HEK293 (cell line): ENCODE results near the gene NHS.
A peak's percentile ranks its signal among the peaks of the same experiment; 100 is the strongest.

ENCODE experiments used
- CTCF ChIA-PET: fragments of 350-600 bp; formaldehyde crosslinking; extraction: SDS; loops from one replicate; lab custom pipeline; 2021; ENCODE audit warnings: antibody characterized with exemption; lab: Yijun Ruan, JAX
- POLR2A ChIA-PET: fragments of 300-600 bp; formaldehyde crosslinking; extraction: SDS; loops from one replicate; lab custom pipeline; 2020; ENCODE audit warnings: antibody characterized with exemption, inconsistent platforms; lab: Yijun Ruan, JAX
- H3K27ac ChIP-seq: fragments of 200-500 bp; sonication (Bioruptor generic); 2 replicates; pipeline ENCODE4 v1.5.1; 2014; ENCODE audit warnings: low read depth, low read length, control low read depth, inconsistent platforms; ENCODE audit errors: extremely low read depth
- H3K36me3 ChIP-seq, 2 experiments: fragments of 200-500 bp in 1 of 2; sonication (Bioruptor generic) in 1 of 2; 1 replicate in 1 of 2; 2 replicates in 1 of 2; pipeline ENCODE4 v1.5.1; 2014 to 2017; ENCODE audit warnings: inconsistent platforms in 2 of 2, low read length in 2 of 2; ENCODE audit not compliant: control insufficient read depth in 2 of 2, insufficient read depth in 1 of 2
- H3K4me1 ChIP-seq: fragments of 200-500 bp; sonication (Bioruptor generic); 2 replicates; pipeline ENCODE4 v1.5.1; 2014; ENCODE audit warnings: mild to moderate bottlenecking, low read length, inconsistent platforms; ENCODE audit not compliant: control insufficient read depth, insufficient read depth
- H3K4me3 ChIP-seq: 2 replicates; pipeline ENCODE4 v1.5.1; 2011; ENCODE audit warnings: low read depth, mild to moderate bottlenecking, control low read depth, low read length, moderate library complexity
- H3K9me3 ChIP-seq: fragments of 200-500 bp; sonication (Bioruptor generic); 2 replicates; pipeline ENCODE4 v1.5.1; 2014; ENCODE audit warnings: low read depth, low read length, inconsistent platforms; ENCODE audit not compliant: control insufficient read depth, insufficient read depth
- GLIS2 ChIP-seq: fragments of 450-650 bp; formaldehyde crosslinking; IDR thresholded peaks from 2 replicates; pipeline ENCODE4 v1.5.1; 2016; ENCODE audit warnings: missing biosample characterization, missing genetic modification characterization
- KLF8 ChIP-seq: fragments of 450-650 bp; formaldehyde crosslinking; IDR thresholded peaks from 2 replicates; pipeline ENCODE4 v1.5.1; 2016; ENCODE audit warnings: missing biosample characterization, missing genetic modification characterization
- OSR2 ChIP-seq: fragments of 450-650 bp; formaldehyde crosslinking; IDR thresholded peaks from 2 replicates; pipeline ENCODE4 v1.5.1; 2016; ENCODE audit warnings: missing biosample characterization, missing genetic modification characterization
- REPIN1 ChIP-seq: fragments of 450-650 bp; formaldehyde crosslinking; IDR thresholded peaks from 2 replicates; pipeline ENCODE4 v1.5.1; 2017; ENCODE audit warnings: missing biosample characterization, missing genetic modification characterization, low read depth
- SALL2 ChIP-seq: fragments of 450-650 bp; formaldehyde crosslinking; IDR thresholded peaks from 2 replicates; pipeline ENCODE4 v1.5.0; 2017; ENCODE audit warnings: missing biosample characterization, mild to moderate bottlenecking, missing genetic modification characterization, borderline replicate concordance
- TRIM28 ChIP-seq: IDR thresholded peaks from 2 replicates; pipeline ENCODE4 v1.6.1; 2011; ENCODE audit warnings: low read length, control low read depth, borderline replicate concordance
- ZBTB17 ChIP-seq: fragments of 450-650 bp; formaldehyde crosslinking; IDR thresholded peaks from 2 replicates; pipeline ENCODE4 v1.5.1; 2016; ENCODE audit warnings: missing biosample characterization, missing genetic modification characterization
- ZBTB21 ChIP-seq: fragments of 450-650 bp; formaldehyde crosslinking; IDR thresholded peaks from 2 replicates; pipeline ENCODE4 v1.5.1; 2017; ENCODE audit warnings: missing biosample characterization, missing genetic modification characterization
- ZEB2 ChIP-seq: fragments of 450-650 bp; formaldehyde crosslinking; IDR thresholded peaks from 2 replicates; pipeline ENCODE4 v1.5.1; 2016; ENCODE audit warnings: missing biosample characterization, missing genetic modification characterization
- ZFP37 ChIP-seq: fragments of 450-650 bp; formaldehyde crosslinking; IDR thresholded peaks from 2 replicates; pipeline ENCODE4 v1.5.1; 2016; ENCODE audit warnings: missing biosample characterization, missing genetic modification characterization
- ZIC2 ChIP-seq: fragments of 450-650 bp; formaldehyde crosslinking; IDR thresholded peaks from 2 replicates; pipeline ENCODE4 v1.5.1; 2016; ENCODE audit warnings: missing biosample characterization, missing genetic modification characterization
- ZNF112 ChIP-seq: fragments of 450-650 bp; formaldehyde crosslinking; IDR thresholded peaks from 2 replicates; pipeline ENCODE4 v1.5.0; 2017; ENCODE audit warnings: missing biosample characterization, missing genetic modification characterization
- ZNF121 ChIP-seq: fragments of 450-650 bp; formaldehyde crosslinking; IDR thresholded peaks from 2 replicates; pipeline ENCODE4 v1.5.1; 2016; ENCODE audit warnings: missing biosample characterization, missing genetic modification characterization
- ZNF133 ChIP-seq: fragments of 450-650 bp; formaldehyde crosslinking; IDR thresholded peaks from 2 replicates; pipeline ENCODE4 v1.5.1; 2016; ENCODE audit warnings: missing biosample characterization, missing genetic modification characterization
- ZNF157 ChIP-seq: fragments of 450-650 bp; formaldehyde crosslinking; IDR thresholded peaks from 2 replicates; pipeline ENCODE4 v1.5.1; 2016; ENCODE audit warnings: missing biosample characterization, missing genetic modification characterization
- ZNF16 ChIP-seq: fragments of 450-650 bp; formaldehyde crosslinking; IDR thresholded peaks from 2 replicates; pipeline ENCODE4 v1.5.1; 2016; ENCODE audit warnings: low read depth, missing biosample characterization, missing genetic modification characterization
- ZNF175 ChIP-seq: fragments of 450-650 bp; formaldehyde crosslinking; IDR thresholded peaks from 2 replicates; pipeline ENCODE4 v1.5.1; 2016; ENCODE audit warnings: missing biosample characterization, missing genetic modification characterization
- ZNF239 ChIP-seq: fragments of 450-650 bp; formaldehyde crosslinking; IDR thresholded peaks from 2 replicates; pipeline ENCODE4 v1.5.1; 2016; ENCODE audit warnings: missing biosample characterization, missing genetic modification characterization
- ZNF366 ChIP-seq: fragments of 450-650 bp; formaldehyde crosslinking; conservative IDR thresholded peaks from 2 replicates; pipeline ENCODE4 v1.5.1; 2016; ENCODE audit warnings: missing biosample characterization, missing genetic modification characterization
- ZNF510 ChIP-seq: fragments of 450-650 bp; formaldehyde crosslinking; IDR thresholded peaks from 2 replicates; pipeline ENCODE4 v1.5.1; 2018; ENCODE audit warnings: mild to moderate bottlenecking, missing genetic modification characterization, missing biosample characterization; ENCODE audit not compliant: insufficient replicate concordance
- ZNF514 ChIP-seq: fragments of 450-650 bp; formaldehyde crosslinking; IDR thresholded peaks from 2 replicates; pipeline ENCODE4 v1.5.1; 2016; ENCODE audit warnings: missing biosample characterization, missing genetic modification characterization
- ZNF629 ChIP-seq: fragments of 450-650 bp; formaldehyde crosslinking; IDR thresholded peaks from 2 replicates; pipeline ENCODE4 v1.5.1; 2017; ENCODE audit warnings: missing biosample characterization, missing genetic modification characterization
- ZNF701 ChIP-seq: fragments of 450-650 bp; formaldehyde crosslinking; IDR thresholded peaks from 2 replicates; pipeline ENCODE4 v1.5.1; 2016; ENCODE audit warnings: missing biosample characterization, missing genetic modification characterization
- ZNF791 ChIP-seq: fragments of 450-650 bp; formaldehyde crosslinking; IDR thresholded peaks from 2 replicates; pipeline ENCODE4 v1.5.1; 2016; ENCODE audit warnings: missing biosample characterization, missing genetic modification characterization
- ZNF837 ChIP-seq: fragments of 450-650 bp; formaldehyde crosslinking; IDR thresholded peaks from 2 replicates; pipeline ENCODE4 v1.5.1; 2016; ENCODE audit warnings: missing biosample characterization, missing genetic modification characterization
- ZNF843 ChIP-seq: fragments of 450-650 bp; formaldehyde crosslinking; IDR thresholded peaks from 2 replicates; pipeline ENCODE4 v1.5.1; 2016; ENCODE audit warnings: missing biosample characterization, missing genetic modification characterization
- TF ChIP-seq, protein P1 (sequence below): fragments of 450-650 bp; formaldehyde crosslinking; IDR thresholded peaks from 2 replicates; pipeline ENCODE4 v1.5.1; 2016; ENCODE audit warnings: missing biosample characterization, missing genetic modification characterization
- TF ChIP-seq, protein P2 (sequence below): fragments of 450-650 bp; formaldehyde crosslinking; IDR thresholded peaks from 2 replicates; pipeline ENCODE4 v1.5.1; 2016; ENCODE audit warnings: missing biosample characterization, missing genetic modification characterization, low read depth
- TF ChIP-seq, protein P3 (sequence below): fragments of 450-650 bp; formaldehyde crosslinking; IDR thresholded peaks from 2 replicates; pipeline ENCODE4 v1.5.1; 2016; ENCODE audit warnings: missing biosample characterization, missing genetic modification characterization, borderline replicate concordance
- TF ChIP-seq, protein P4 (sequence below): fragments of 450-650 bp; formaldehyde crosslinking; IDR thresholded peaks from 2 replicates; pipeline ENCODE4 v1.5.1; 2016; ENCODE audit warnings: missing biosample characterization, missing genetic modification characterization

Gene NHS

DNA sequence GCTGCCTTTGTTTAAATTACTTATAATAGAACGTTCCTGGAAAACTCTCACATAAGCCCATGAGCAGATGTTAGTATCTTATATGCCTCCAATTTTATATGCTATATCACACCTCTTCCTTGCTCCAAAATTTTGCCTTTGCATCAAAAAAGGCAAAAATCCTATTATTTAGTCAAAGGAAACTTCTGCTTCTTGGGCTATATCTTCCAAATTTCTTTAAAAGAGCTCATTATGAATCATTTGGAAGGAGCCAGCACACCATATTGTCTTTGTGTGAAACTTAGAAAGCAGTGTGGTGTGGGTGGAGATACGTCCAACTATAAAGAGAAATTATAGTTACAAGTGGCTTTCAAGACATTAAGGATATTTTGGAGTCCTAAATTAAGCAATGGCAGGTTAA lies 35.7 kb downstream of the NHS start:
- POLR2A ChIA-PET: no interaction called here
- CTCF ChIA-PET: interaction anchor here (0.6 to 0.7 kb wide), 2 partner anchors 49 to 181 kb away, joined by 3 to 4 read pairs; no protein-coding TSS in a partner anchor
- Histone ChIP-seq H3K4me3 (no peak overlapping the region), H3K4me1 (peaks cover 29% of the 10 kb centered on the region), H3K36me3 (no peaks in the 10 kb centered on the region), H3K27ac (no peak overlapping the region), H3K9me3 (no peaks in the 10 kb centered on the region)
- TF ChIP-seq TRIM28 (0 out of 2 replicates have a peak, but pooled peaks have one; percentile 9), REPIN1 (no peak), ZNF366 (tag by site-specific recombination) (no peak), ZNF514 (no peak)
- TF ChIP-seq, protein P1, sequence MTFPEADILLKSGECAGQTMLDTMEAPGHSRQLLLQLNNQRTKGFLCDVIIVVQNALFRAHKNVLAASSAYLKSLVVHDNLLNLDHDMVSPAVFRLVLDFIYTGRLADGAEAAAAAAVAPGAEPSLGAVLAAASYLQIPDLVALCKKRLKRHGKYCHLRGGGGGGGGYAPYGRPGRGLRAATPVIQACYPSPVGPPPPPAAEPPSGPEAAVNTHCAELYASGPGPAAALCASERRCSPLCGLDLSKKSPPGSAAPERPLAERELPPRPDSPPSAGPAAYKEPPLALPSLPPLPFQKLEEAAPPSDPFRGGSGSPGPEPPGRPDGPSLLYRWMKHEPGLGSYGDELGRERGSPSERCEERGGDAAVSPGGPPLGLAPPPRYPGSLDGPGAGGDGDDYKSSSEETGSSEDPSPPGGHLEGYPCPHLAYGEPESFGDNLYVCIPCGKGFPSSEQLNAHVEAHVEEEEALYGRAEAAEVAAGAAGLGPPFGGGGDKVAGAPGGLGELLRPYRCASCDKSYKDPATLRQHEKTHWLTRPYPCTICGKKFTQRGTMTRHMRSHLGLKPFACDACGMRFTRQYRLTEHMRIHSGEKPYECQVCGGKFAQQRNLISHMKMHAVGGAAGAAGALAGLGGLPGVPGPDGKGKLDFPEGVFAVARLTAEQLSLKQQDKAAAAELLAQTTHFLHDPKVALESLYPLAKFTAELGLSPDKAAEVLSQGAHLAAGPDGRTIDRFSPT (tag by site-specific recombination): no peak

DNA sequence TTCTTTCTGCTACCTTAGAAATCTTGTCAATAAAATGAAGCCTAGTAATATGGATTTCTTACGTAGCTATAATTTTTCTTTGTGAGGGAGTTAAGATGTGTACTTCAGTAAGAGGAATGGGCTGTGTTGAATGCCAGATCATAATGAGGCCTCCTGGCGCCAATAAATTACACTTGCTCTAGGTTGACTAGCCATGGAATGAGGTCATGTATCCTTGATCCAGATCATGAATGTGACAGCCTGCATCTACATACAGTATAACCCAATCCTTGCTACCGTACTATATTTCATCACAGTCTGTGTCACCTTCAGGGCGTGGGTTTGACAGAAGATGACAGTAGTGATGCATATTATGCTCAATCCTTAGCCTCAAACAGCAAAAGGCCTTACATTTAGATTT lies 36.2 kb downstream of the NHS start:
- POLR2A ChIA-PET: no interaction called here
- peak; percentile 70 for TF ChIP-seq ZBTB17 (tag by site-specific recombination)
- TF ChIP-seq, protein P2, sequence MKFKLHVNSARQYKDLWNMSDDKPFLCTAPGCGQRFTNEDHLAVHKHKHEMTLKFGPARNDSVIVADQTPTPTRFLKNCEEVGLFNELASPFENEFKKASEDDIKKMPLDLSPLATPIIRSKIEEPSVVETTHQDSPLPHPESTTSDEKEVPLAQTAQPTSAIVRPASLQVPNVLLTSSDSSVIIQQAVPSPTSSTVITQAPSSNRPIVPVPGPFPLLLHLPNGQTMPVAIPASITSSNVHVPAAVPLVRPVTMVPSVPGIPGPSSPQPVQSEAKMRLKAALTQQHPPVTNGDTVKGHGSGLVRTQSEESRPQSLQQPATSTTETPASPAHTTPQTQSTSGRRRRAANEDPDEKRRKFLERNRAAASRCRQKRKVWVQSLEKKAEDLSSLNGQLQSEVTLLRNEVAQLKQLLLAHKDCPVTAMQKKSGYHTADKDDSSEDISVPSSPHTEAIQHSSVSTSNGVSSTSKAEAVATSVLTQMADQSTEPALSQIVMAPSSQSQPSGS (tag by site-specific recombination): peak; percentile 79
- TF ChIP-seq ZNF629 (tag by site-specific recombination): peak; percentile 94
- TF ChIP-seq ZNF837 (tag by site-specific recombination): no peak
- TF ChIP-seq, protein P3, sequence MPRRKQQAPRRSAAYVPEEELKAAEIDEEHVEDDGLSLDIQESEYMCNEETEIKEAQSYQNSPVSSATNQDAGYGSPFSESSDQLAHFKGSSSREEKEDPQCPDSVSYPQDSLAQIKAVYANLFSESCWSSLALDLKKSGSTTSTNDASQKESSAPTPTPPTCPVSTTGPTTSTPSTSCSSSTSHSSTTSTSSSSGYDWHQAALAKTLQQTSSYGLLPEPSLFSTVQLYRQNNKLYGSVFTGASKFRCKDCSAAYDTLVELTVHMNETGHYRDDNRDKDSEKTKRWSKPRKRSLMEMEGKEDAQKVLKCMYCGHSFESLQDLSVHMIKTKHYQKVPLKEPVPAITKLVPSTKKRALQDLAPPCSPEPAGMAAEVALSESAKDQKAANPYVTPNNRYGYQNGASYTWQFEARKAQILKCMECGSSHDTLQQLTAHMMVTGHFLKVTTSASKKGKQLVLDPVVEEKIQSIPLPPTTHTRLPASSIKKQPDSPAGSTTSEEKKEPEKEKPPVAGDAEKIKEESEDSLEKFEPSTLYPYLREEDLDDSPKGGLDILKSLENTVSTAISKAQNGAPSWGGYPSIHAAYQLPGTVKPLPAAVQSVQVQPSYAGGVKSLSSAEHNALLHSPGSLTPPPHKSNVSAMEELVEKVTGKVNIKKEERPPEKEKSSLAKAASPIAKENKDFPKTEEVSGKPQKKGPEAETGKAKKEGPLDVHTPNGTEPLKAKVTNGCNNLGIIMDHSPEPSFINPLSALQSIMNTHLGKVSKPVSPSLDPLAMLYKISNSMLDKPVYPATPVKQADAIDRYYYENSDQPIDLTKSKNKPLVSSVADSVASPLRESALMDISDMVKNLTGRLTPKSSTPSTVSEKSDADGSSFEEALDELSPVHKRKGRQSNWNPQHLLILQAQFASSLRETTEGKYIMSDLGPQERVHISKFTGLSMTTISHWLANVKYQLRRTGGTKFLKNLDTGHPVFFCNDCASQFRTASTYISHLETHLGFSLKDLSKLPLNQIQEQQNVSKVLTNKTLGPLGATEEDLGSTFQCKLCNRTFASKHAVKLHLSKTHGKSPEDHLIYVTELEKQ (tag by site-specific recombination): peak; percentile 58; the same call in 1 of the 2 replicates
- no peak for TF ChIP-seq ZNF239 (tag by site-specific recombination)
- peak; percentile 63 for TF ChIP-seq ZBTB21 (tag by site-specific recombination)
- no peak for TF ChIP-seq ZNF701 (tag by site-specific recombination)
- no peak for TF ChIP-seq ZNF16 (tag by site-specific recombination)
- no peak for TF ChIP-seq SALL2 (tag by site-specific recombination)
- TF ChIP-seq KLF8 (tag by site-specific recombination): peak; percentile 55; the same call in 1 of the 2 replicates
- TF ChIP-seq ZEB2 (tag by site-specific recombination): peak; percentile 71; the same call in 1 of the 2 replicates
- no peak for TF ChIP-seq GLIS2 (tag by site-specific recombination)
- TF ChIP-seq ZNF175 (tag by site-specific recombination): no peak
- no peak for TF ChIP-seq ZNF157 (tag by site-specific recombination)
- TF ChIP-seq ZIC2 (tag by site-specific recombination): no peak
- peak; percentile 75 for TF ChIP-seq ZNF366 (tag by site-specific recombination)
- TF ChIP-seq, protein P4, sequence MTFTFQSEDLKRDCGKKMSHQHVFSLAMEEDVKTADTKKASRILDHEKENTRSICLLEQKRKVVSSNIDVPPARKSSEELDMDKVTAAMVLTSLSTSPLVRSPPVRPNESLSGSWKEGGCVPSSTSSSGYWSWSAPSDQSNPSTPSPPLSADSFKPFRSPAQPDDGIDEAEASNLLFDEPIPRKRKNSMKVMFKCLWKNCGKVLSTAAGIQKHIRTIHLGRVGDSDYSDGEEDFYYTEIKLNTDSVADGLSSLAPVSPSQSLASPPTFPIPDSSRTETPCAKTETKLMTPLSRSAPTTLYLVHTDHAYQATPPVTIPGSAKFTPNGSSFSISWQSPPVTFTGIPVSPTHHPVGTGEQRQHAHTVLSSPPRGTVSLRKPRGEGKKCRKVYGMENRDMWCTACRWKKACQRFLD: no peak
- TF ChIP-seq OSR2 (tag by site-specific recombination): peak; percentile 76; the same call in 1 of the 2 replicates
- TF ChIP-seq ZNF791: no peak
- TF ChIP-seq ZNF112: no peak
- TF ChIP-seq ZNF510 (tag by site-specific recombination): peak; percentile 71
- no peak for TF ChIP-seq ZNF843 (tag by site-specific recombination)
- TF ChIP-seq ZNF133 (tag by site-specific recombination): no peak
- no peak for TF ChIP-seq ZFP37 (tag by site-specific recombination)
- TF ChIP-seq ZNF121 (tag by site-specific recombination): no peak

More for the DNA sequence above, 36.2 kb downstream of the NHS start:
- Histone ChIP-seq H3K4me3 (no peak overlapping the region), H3K27ac (no peak overlapping the region), H3K36me3 (no peaks in the 10 kb centered on the region), H3K4me1 (peaks cover 27% of the 10 kb centered on the region), H3K9me3 (no peaks in the 10 kb centered on the region)
- CTCF ChIA-PET: interaction anchor here (0.7 kb wide), 1 partner anchor 181 kb away, joined by 3 read pairs; no protein-coding TSS in a partner anchor
